WTC11 (cell line): ENCODE measurements around the gene NOS3. TPM values are rescaled to one million over a fixed set of nuclear protein-coding genes. Genes with fewer than 3 reads are reported as not detected.

Experiments used
- ATAC-seq: fragments of 200-7000 bp; cut with Tn5 transposase; 2 replicates; pipeline ENCODE4 v1.10.0; 2021; ENCODE audit warnings: mild to moderate bottlenecking, moderate library complexity
- CTCF ChIA-PET: fragments of 300-600 bp; sonication (Branson Sonifier 250); formaldehyde crosslinking; loops from one replicate; lab custom pipeline; 2021; ENCODE audit warnings: antibody characterized with exemption; lab: Charles Lee
- POLR2A ChIA-PET: fragments of 350-600 bp; sonication (Branson Sonifier 250); formaldehyde crosslinking; loops from one replicate; lab custom pipeline; 2021; ENCODE audit warnings: antibody characterized with exemption; lab: Charles Lee
- DNase-seq: peaks from one replicate; pipeline ENCODE4 v3.0.0; 2021; ENCODE audit warnings: low spot score
- H3K27ac Mint-ChIP-seq: 2 replicates; pipeline ENCODE4 v1.8.0; 2021; ENCODE audit warnings: mixed read lengths
- H3K27me3 Mint-ChIP-seq: 2 replicates; pipeline ENCODE4 v1.8.0; 2021; ENCODE audit warnings: low read depth, mild to moderate bottlenecking, moderate library complexity, mixed read lengths
- H3K36me3 Mint-ChIP-seq: 2 replicates; pipeline ENCODE4 v1.8.0; 2021; ENCODE audit warnings: mixed read lengths
- H3K4me1 Mint-ChIP-seq: 2 replicates; pipeline ENCODE4 v1.8.0; 2022; ENCODE audit warnings: mixed read lengths
- H3K4me3 Mint-ChIP-seq: 2 replicates; pipeline ENCODE4 v1.8.0; 2021; ENCODE audit warnings: mild to moderate bottlenecking, moderate library complexity, mixed read lengths
- H3K9me3 Mint-ChIP-seq: 2 replicates; pipeline ENCODE4 v1.8.0; 2021; ENCODE audit warnings: mixed read lengths
- AFF4 ChIP-seq: sonication (generic); formaldehyde crosslinking; IDR thresholded peaks from 2 replicates; pipeline ENCODE4 v1.8.1; 2023; ENCODE audit warnings: mild to moderate bottlenecking, missing genetic modification reagents, borderline replicate concordance
- CREB1 ChIP-seq: sonication (generic); formaldehyde crosslinking; IDR thresholded peaks from 2 replicates; pipeline ENCODE4 v1.8.0; 2023; ENCODE audit warnings: mild to moderate bottlenecking, missing genetic modification reagents
- ELF4 ChIP-seq: sonication (generic); formaldehyde crosslinking; IDR thresholded peaks from 2 replicates; pipeline ENCODE4 v1.8.1; 2022; ENCODE audit warnings: low read depth, mild to moderate bottlenecking, moderate library complexity, missing genetic modification reagents
- ESRRA ChIP-seq: sonication (generic); formaldehyde crosslinking; IDR thresholded peaks from 2 replicates; pipeline ENCODE4 v1.8.1; 2022; ENCODE audit warnings: mild to moderate bottlenecking, missing genetic modification reagents, borderline replicate concordance
- ETV6 ChIP-seq: sonication (generic); formaldehyde crosslinking; IDR thresholded peaks from 2 replicates; pipeline ENCODE4 v1.8.1; 2022; ENCODE audit warnings: mild to moderate bottlenecking, missing genetic modification reagents
- HMGA2 ChIP-seq: fragments of 250-450 bp; sonication (Bioruptor Pico); IDR thresholded peaks from 2 replicates; pipeline ENCODE4 v1.4.0; 2021; ENCODE audit warnings: mild to moderate bottlenecking, moderate library complexity
- MLX ChIP-seq: sonication (generic); formaldehyde crosslinking; IDR thresholded peaks from 2 replicates; pipeline ENCODE4 v1.8.1; 2023; ENCODE audit warnings: mild to moderate bottlenecking, missing genetic modification reagents, moderate library complexity
- MXD4 ChIP-seq: fragments of 250-450 bp; sonication (Bioruptor Pico); IDR thresholded peaks from 2 replicates; pipeline ENCODE4 v1.8.0; 2021; ENCODE audit warnings: mild to moderate bottlenecking, moderate library complexity, borderline replicate concordance
- NFATC4 ChIP-seq: fragments of 250-450 bp; sonication (Bioruptor Pico); IDR thresholded peaks from 2 replicates; pipeline ENCODE4 v1.9.0; 2021; ENCODE audit warnings: mild to moderate bottlenecking
- NFE2L1 ChIP-seq: sonication (generic); formaldehyde crosslinking; IDR thresholded peaks from 2 replicates; pipeline ENCODE4 v1.8.1; 2023; ENCODE audit warnings: missing genetic modification reagents
- NFYB ChIP-seq: sonication (generic); formaldehyde crosslinking; conservative IDR thresholded peaks from 2 replicates; pipeline ENCODE4 v1.8.0; 2022; ENCODE audit warnings: low read depth, missing genetic modification reagents
- NR1H2 ChIP-seq: sonication (generic); formaldehyde crosslinking; IDR thresholded peaks from 2 replicates; pipeline ENCODE4 v1.9.0; 2021; ENCODE audit warnings: mild to moderate bottlenecking, moderate library complexity, missing genetic modification reagents
- PRRX2 ChIP-seq: fragments of 250-450 bp; sonication (Bioruptor Pico); IDR thresholded peaks from 2 replicates; pipeline ENCODE4 v1.8.0; 2021; ENCODE audit warnings: mild to moderate bottlenecking
- SMAD3 ChIP-seq: sonication (generic); formaldehyde crosslinking; IDR thresholded peaks from 2 replicates; pipeline ENCODE4 v1.8.0; 2022; ENCODE audit warnings: missing genetic modification reagents, mild to moderate bottlenecking, borderline replicate concordance
- SMAD4 ChIP-seq: sonication (generic); formaldehyde crosslinking; IDR thresholded peaks from 2 replicates; pipeline ENCODE4 v1.8.0; 2022; ENCODE audit warnings: mild to moderate bottlenecking, missing genetic modification reagents
- SOX15 ChIP-seq: fragments of 250-450 bp; sonication (Bioruptor Pico); IDR thresholded peaks from 2 replicates; pipeline ENCODE4 v1.9.0; 2021; ENCODE audit warnings: mild to moderate bottlenecking
- TEAD1 ChIP-seq: sonication (generic); formaldehyde crosslinking; IDR thresholded peaks from 2 replicates; pipeline ENCODE4 v1.8.0; 2022; ENCODE audit warnings: mild to moderate bottlenecking, missing genetic modification reagents
- USF2 ChIP-seq: sonication (generic); formaldehyde crosslinking; IDR thresholded peaks from 2 replicates; pipeline ENCODE4 v1.8.1; 2023; ENCODE audit warnings: mild to moderate bottlenecking, missing genetic modification reagents, moderate library complexity
- ZNF138 ChIP-seq: sonication (generic); formaldehyde crosslinking; conservative IDR thresholded peaks from 2 replicates; pipeline ENCODE4 v1.8.1; 2022; ENCODE audit warnings: mild to moderate bottlenecking, moderate library complexity, missing genetic modification reagents
- ZNF512 ChIP-seq: sonication (generic); formaldehyde crosslinking; IDR thresholded peaks from 2 replicates; pipeline ENCODE4 v1.8.1; 2022; ENCODE audit warnings: missing genetic modification reagents, borderline replicate concordance
- total RNA-seq: library from RNA; stranded (reverse); gene quantifications from 3 replicates; pipeline ENCODE4 v1.2.3, GENCODE V29; 2021

Gene NOS3
- total RNA-seq, 1 experiment from 2014 or later, result 6.6 TPM

- peak; percentile 76 for ATAC-seq
- peaks cover 27% of the 10 kb centered on the region for H3K4me1 Mint-ChIP-seq
- peak; percentile 60 for DNase-seq
- H3K9me3 Mint-ChIP-seq, result no peaks in the 10 kb centered on the region
- no peak overlapping the region for H3K4me3 Mint-ChIP-seq
- H3K36me3 Mint-ChIP-seq, result no peaks in the 10 kb centered on the region
- H3K27me3 Mint-ChIP-seq, result no peaks in the 10 kb centered on the region; the same call in 1 of the 2 replicates
- POLR2A ChIA-PET, result no interaction called here
- CTCF ChIA-PET, result interaction anchor here (1.3 to 1.4 kb wide), 2 partner anchors 21 to 44 kb away, joined by 5 to 6 read pairs; no protein-coding TSS in a partner anchor
- TF ChIP-seq ZNF512 (no peak), ETV6 (0 out of 2 replicates have a peak, but pooled peaks have one; percentile 16)
- TF ChIP-seq, all 79 proteins: peak for 1
- no peak overlapping the region for H3K27ac Mint-ChIP-seq
Observed at GRCh38 chr7:150942001-150942590, 48.7 kb upstream of the NOS3 start.

- no peaks in the 10 kb centered on the region for H3K36me3 Mint-ChIP-seq
- H3K4me1 Mint-ChIP-seq, result peaks cover 27% of the 10 kb centered on the region
- H3K9me3 Mint-ChIP-seq, result no peaks in the 10 kb centered on the region
- no peak for TF ChIP-seq ZNF138 (CRISPR knock-in tag)
- no peak for TF ChIP-seq ELF4
- TF ChIP-seq ESRRA (CRISPR knock-in tag), result no peak
- TF ChIP-seq SMAD4 (CRISPR knock-in tag), result no peak
- no peak for TF ChIP-seq NFYB (CRISPR knock-in tag)
- no peak for TF ChIP-seq MXD4 (CRISPR knock-in tag)
- TF ChIP-seq SOX15 (CRISPR knock-in tag), result no peak
- ATAC-seq (no peak), DNase-seq (no peak)
- CTCF ChIA-PET, result interaction anchor here (1.3 to 4.3 kb wide), 2 partner anchors 42 to 44 kb away, joined by 6 to 18 read pairs; no protein-coding TSS in a partner anchor
- no peak overlapping the region for H3K4me3 Mint-ChIP-seq
- no peaks in the 10 kb centered on the region; the same call in 1 of the 2 replicates for H3K27me3 Mint-ChIP-seq
- H3K27ac Mint-ChIP-seq, result no peak overlapping the region
- POLR2A ChIA-PET, result no interaction called here
Observed at GRCh38 chr7:150942591-150943452, 48.0 kb upstream of the NOS3 start.

GRCh38 chr7:150943453-150943814, 47.4 kb upstream of the NOS3 start:
- Mint-ChIP-seq H3K4me3 (no peak overlapping the region), H3K36me3 (no peaks in the 10 kb centered on the region), H3K27me3 (peaks cover 2% of the 10 kb centered on the region), H3K4me1 (peaks cover 30% of the 10 kb centered on the region), H3K9me3 (no peaks in the 10 kb centered on the region), H3K27ac (no peak overlapping the region)
- CTCF ChIA-PET, result interaction anchor here (4.3 kb wide), 1 partner anchor 42 kb away, joined by 18 read pairs; no protein-coding TSS in a partner anchor
- ATAC-seq (no peak), DNase-seq (no peak)
- no peak for TF ChIP-seq TEAD1
- TF ChIP-seq SMAD3 (CRISPR knock-in tag), result no peak
- TF ChIP-seq NFE2L1 (CRISPR knock-in tag), result no peak
- POLR2A ChIA-PET, result no interaction called here

GRCh38 chr7:150944066-150945042, 46.5 kb upstream of the NOS3 start:
- Mint-ChIP-seq H3K9me3 (no peaks in the 10 kb centered on the region), H3K4me3 (no peak overlapping the region), H3K27me3 (peaks cover 6% of the 10 kb centered on the region), H3K4me1 (peaks cover 38% of the 10 kb centered on the region), H3K36me3 (no peaks in the 10 kb centered on the region), H3K27ac (no peak overlapping the region)
- DNase-seq (no peak), ATAC-seq (no peak)
- POLR2A ChIA-PET, result no interaction called here
- CTCF ChIA-PET, result interaction anchor here (1.2 to 4.3 kb wide), 5 partner anchors 18 to 73 kb away, joined by 3 to 18 read pairs (median 4); no protein-coding TSS in a partner anchor
- TF ChIP-seq AFF4 (CRISPR knock-in tag) (no peak), MLX (CRISPR knock-in tag) (no peak), PRRX2 (no peak), HMGA2 (CRISPR knock-in tag) (no peak), CREB1 (no peak), NFATC4 (no peak), NR1H2 (no peak), USF2 (CRISPR knock-in tag) (no peak)
